Measurements from ENCODE around the gene ST6GALNAC2.
"Not testable (repeated sequence)": the region's sequence is repeated elsewhere in the genome, so short reads cannot be mapped to it uniquely, and the experiment has no call there.

ST6GALNAC2 gene

DNA sequence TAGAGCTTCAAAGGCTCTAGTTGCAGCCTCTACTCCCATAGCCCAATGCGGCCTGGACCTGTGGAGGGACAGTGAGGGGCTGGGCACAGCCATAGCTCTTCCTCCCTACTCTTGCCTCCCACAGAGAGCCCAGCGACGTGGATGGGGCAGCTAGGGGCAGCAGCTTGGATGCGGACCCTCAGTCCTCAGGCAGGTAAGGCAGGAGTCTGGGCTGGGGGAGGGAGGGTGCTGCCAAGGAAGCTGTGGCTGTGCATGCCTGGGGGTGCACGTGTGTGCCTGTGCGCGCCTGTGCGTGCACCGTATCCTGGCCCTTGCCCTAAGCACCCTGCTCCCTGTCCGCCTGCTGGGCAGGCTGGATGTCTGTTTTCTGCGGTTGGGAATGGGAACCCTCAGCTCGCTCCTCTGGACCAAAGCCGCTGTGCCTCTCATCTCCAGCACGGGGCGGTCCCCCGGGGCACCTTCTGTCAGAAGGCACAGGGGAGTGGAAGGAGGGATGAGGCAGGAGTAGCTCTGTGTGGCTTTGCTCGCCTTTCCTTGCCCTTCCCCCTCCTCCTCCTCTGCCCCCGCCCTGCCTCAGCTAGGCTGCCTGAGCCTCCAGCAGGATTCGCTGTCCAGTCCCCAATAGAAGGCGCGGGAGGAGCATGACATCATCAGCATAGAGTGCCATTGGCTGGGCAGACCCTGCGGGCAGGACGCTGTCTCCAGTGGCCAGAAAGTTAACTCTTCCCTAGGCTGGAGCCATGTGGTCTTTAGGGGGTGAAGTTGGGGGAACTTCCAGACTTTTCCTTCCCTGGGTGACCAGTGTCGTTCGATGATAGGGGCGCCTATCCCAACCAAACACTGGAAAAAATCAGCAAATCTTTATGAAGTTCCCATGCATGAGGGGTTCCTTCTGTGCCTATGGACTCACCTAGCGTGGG lies 45.0 kb downstream of the ST6GALNAC2 start:
- DNase-seq (ENCODE audit: low read depth in 1 of 2, low spot score in 1 of 2) = no peak

GRCh38 chr17:76539631-76540271 lies 45.9 kb downstream of the ST6GALNAC2 start, which contains the start of gene PRCD:
TSS of gene PRCD (plus strand) at chr17:76540044. CDS start at chr17:76540142, 98 bp downstream.
- no peak for DNase-seq (ENCODE audit: low read depth in 1 of 2, low spot score in 1 of 2)

GRCh38 chr17:76538941-76539570 lies 46.6 kb downstream of the ST6GALNAC2 start:
- no peak for DNase-seq (ENCODE audit: low read depth in 1 of 2, low spot score in 1 of 2)

- DNase-seq (ENCODE audit: low read depth in 1 of 2, low spot score in 1 of 2) = no peak
Observed at GRCh38 chr17:76538281-76538931, 47.3 kb downstream of the ST6GALNAC2 start.

DNA sequence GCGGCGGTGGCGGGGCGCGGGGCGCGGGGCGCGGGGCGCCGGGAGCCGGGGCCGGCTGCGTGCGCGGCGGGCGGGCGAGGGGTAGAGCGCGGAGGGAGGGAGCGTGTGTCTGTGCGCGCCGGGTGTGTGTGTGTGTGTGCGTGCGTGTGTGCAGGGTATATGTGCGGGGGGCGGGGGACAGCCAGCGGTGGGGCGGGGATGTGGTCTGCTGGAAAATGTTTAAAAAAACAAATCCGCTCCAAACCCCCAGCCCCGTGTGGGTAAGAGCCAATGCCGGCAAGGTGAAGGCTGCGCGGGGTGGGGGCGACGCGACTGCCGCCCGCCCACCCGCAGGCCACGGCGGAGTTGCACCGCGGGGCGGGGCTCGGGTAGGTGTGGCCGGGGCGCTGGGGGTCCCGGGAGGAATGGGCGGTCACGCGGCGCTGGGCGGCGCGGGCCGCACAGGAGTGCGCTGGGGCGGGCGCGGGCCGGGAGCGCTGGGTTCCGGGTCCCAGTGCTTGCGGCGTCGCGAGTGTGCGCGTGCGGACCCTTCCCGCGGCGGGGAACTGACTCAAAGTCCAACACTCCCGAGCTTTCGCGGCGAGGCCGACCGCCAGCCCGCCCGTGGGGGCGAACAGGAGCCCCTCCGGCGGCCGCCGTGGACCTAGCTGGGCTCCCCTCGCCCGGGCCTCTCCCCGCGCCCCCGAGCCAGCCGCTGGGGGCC lies 47.9 kb downstream of the ST6GALNAC2 start, which contains the start of gene CYGB:
Gene CYGB, minus strand, starts transcription at position 132 of the 703 bp plus-strand sequence. CDS start 167 bp downstream, outside the sequence.
- DNase-seq (ENCODE audit: low read depth in 1 of 2, low spot score in 1 of 2) = no peak

- DNase-seq (ENCODE audit: low read depth in 1 of 2, low spot score in 1 of 2) = no peak
Observed at GRCh38 chr17:76537288-76537577, 48.4 kb downstream of the ST6GALNAC2 start.

DNA sequence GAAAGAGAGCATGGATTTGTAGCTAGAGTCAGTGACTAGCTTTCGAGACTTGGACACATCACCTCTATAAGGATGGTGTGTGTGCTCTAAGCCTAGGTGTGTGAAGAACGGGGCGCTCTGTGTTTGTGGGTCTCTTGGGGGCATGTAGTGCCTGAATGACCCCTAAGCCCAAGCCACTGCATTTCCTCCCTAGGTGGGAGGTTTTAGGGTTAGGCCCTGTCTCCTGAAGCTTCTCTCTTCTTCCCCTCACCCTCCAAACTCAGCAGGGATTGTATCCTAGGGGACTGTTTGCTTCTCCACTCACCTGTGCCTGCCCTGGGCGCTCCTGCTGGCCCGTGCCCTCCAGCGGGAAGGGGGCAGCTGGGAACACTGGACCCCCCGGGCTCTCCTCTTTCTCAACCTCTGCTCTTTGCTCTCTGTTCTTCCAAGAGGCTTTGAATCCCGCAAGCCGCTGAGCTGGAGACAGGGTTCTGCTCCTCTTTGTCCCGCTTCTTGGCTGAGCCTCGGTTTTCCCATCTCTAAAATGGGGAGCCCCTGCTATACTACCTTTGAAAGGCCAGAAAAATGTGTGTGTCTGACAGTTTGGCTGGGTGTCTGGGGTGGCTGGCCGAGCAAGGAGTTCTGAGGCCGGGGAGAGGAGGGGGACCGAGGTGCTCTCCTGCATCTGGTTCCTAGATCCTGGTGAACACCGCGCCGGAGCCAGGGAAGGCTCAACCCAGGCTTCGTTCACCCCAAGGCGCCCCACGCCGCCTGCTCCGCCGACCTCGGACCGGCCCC lies 49.0 kb downstream of the ST6GALNAC2 start:
- no peak for DNase-seq (ENCODE audit: low read depth in 1 of 2, low spot score in 1 of 2)

DNA sequence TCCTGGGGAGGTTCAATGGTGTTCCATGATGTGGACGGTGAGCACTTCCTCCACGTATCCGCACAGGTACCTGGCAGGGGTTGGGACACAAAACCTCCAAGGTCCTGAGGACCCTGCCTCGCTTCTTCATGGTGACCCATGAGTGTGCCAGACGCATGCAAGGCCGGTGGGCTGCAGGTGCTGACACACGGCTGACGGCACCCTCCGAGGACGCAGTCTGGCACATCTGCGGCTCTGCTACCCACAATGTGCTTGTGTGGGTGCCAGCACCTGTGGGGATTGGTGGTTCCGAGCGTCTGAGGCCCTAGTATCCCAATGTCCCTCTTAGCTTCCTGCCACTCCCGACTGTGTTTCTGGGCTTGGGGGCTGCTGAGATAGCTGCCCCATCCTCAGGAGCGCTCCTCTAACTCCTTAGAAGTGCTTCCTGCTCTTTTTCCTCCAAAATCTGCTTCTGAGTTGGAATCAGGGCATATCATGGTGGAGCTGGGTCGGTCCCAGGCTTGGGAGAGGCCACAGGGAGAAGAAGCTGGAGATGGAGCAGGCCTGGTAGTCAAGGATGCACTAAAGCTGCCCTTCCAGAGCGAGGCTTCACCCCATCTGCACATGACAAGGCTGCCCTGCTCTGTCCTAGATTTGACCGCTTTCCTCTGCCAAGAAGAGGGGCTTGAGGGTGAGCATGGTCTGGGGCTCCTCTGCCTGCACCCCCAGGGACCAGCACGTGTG lies 49.7 kb downstream of the ST6GALNAC2 start:
- no peak for DNase-seq (ENCODE audit: low read depth in 1 of 2, low spot score in 1 of 2)

- no peak for DNase-seq (ENCODE audit: low read depth in 1 of 2, low spot score in 1 of 2)
Observed at GRCh38 chr17:76534831-76535732, 50.6 kb downstream of the ST6GALNAC2 start.

GRCh38 chr17:76533640-76534359 lies 51.9 kb downstream of the ST6GALNAC2 start:
- not testable (repeated sequence) for DNase-seq (ENCODE audit: low read depth in 1 of 2, low spot score in 1 of 2)

- DNase-seq (ENCODE audit: low read depth in 1 of 2, low spot score in 1 of 2) = no peak
Observed at GRCh38 chr17:76532072-76532651, 53.5 kb downstream of the ST6GALNAC2 start.

DNA sequence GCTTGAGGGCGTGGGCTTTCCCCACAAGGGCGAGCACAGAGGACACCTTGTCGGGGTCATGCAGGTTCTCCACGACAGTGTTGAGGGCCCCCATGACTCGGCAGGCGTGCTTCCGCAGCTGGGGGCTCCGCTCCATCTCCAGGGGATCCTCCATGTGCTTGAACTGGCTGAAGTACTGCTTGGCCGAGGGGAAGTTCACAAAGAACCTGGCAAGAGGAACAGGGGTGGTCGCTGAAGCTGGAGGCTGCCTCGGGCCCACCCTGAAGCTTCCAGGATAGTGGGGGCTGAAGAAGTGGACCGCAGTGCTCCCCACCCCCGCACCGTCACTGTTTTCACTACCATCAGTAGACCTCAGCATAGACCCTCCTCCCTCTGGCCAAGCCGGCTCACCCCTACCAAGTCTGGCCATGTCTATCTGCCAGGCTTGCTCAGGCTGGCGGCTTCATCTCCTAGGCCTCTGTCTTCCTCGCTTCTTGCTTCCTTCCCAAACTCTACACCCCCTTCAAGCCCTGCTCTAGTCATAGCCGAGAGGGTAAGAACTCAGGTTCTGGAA lies 54.1 kb downstream of the ST6GALNAC2 start:
- DNase-seq (ENCODE audit: low read depth in 1 of 2, low spot score in 1 of 2) = no peak

DNA sequence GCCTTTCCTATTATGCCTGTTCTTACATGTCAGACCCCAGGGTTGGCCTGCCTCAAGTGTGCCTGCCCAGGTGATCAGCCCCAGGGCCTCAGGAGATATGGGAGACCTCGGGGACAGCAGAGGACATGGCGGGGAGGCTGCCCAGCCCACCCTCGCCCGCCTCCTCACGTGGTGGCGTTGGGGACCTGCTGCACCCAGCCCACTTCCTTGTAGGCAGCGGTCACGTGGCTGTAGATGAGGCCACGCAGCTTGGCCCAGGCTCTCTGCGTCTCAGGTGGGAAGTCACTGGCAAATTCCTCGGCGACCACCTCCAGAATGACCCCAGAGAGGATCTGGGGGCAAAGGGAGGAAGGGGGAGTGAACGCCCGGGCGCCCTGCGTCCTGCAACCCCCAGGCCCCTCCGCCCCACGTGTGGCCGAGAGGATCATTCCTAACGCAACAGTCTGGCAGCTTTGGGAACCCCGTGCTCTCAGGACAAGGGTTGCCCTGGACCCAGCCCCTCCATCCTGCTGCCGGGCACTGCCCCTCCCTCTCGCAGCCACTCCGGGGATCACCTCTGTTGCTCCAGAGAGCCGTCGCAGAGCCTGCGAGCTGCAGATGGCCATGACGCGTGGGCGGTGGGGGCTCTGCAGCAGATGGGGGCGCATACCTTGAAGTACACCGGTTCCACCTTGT lies 54.7 kb downstream of the ST6GALNAC2 start:
- no peak for DNase-seq (ENCODE audit: low read depth in 1 of 2, low spot score in 1 of 2)

DNA sequence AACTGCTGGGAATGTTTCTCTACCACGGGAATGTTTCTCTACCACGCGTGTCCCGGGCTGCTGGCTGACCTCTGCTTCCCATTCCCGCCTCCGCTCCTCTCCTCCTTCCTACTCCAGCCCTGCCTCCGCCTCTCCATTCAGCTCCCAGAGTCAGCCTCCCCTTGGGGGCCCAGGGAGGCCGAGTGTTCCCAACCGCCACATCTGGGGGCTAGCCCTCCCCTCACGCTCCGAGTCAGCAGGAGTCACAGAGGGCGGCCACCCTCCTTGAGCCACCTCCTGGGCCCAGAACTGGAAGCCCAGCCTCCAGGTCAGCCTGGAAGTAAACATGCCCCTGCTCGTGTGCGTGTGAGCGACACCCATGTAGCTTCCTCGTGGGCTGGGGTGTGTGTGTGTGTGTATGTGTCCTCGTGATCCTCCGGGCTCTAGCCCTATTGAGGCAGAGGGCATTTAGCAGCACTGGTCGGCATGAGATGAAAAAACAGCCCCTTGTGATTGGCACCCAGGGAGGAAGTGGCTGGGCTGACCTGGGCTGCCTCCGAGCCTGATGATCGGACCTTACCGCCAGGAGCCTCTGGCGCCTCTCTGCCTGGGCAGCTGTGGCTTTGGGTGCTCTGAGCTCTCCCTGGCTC lies 55.5 kb downstream of the ST6GALNAC2 start:
- no peak for DNase-seq (ENCODE audit: low read depth in 1 of 2, low spot score in 1 of 2)

GRCh38 chr17:76529224-76530094 lies 56.2 kb downstream of the ST6GALNAC2 start:
- DNase-seq (ENCODE audit: low read depth in 1 of 2, low spot score in 1 of 2) = no peak

All from activated T-helper 1 cell treated with anti-CD3 and anti-CD28 coated beads, Interleukin-2, amount 50 U/mL, for 16 hours (primary cell).